SJCRH30 (cell line): ENCODE data around the gene CD276. TPM values are rescaled to one million over a fixed set of nuclear protein-coding genes. Genes with fewer than 3 reads are reported as not detected.

ENCODE experiments used
- DNase-seq, 2 experiments: peaks; one replicate each; pipeline ENCODE4 v3.0.0-alpha.2; 2015 to 2020
- H3K27ac ChIP-seq: fragments of 250-450 bp; sonication (Bioruptor Pico); 2 replicates; pipeline ENCODE4 v1.5.1; 2020; ENCODE audit warnings: mild to moderate bottlenecking, moderate library complexity
- H3K27me3 ChIP-seq: fragments of 250-450 bp; sonication (Bioruptor Pico); 2 replicates; pipeline ENCODE4 v1.5.1; 2020; ENCODE audit warnings: mild to moderate bottlenecking, moderate library complexity
- H3K36me3 ChIP-seq: fragments of 250-450 bp; sonication (Bioruptor Pico); 2 replicates; pipeline ENCODE4 v1.5.1; 2020; ENCODE audit warnings: mild to moderate bottlenecking, moderate library complexity
- H3K4me1 ChIP-seq: fragments of 250-450 bp; sonication (Bioruptor Pico); 2 replicates; pipeline ENCODE4 v1.5.1; 2020; ENCODE audit warnings: mild to moderate bottlenecking, moderate library complexity
- H3K4me3 ChIP-seq: fragments of 250-450 bp; sonication (Bioruptor Pico); 2 replicates; pipeline ENCODE4 v1.5.1; 2020; ENCODE audit warnings: mild to moderate bottlenecking, moderate library complexity
- H3K9me3 ChIP-seq: fragments of 250-450 bp; sonication (Bioruptor Pico); replicated peaks from 2 replicates; pipeline ENCODE4 v1.5.1; 2020; ENCODE audit warnings: mild to moderate bottlenecking, moderate library complexity
- total RNA-seq: library from RNA; depleted of rRNA; stranded (reverse); fragments of >200 nt; shearing (Covaris generic); gene quantifications from 2 replicates; pipeline ENCODE4 v1.2.3, GENCODE V29; 2014; rRNA removed

Gene CD276
- total RNA-seq, 1 experiment from 2014 or later: 87.3 TPM

- DNase-seq: no peak
- H3K27me3 ChIP-seq: peaks cover 25% of the 10 kb centered on the region
- no peaks in the 10 kb centered on the region for H3K9me3 ChIP-seq
- H3K4me3 ChIP-seq: peak within 1 kb of the TSS; percentile 19
- H3K27ac ChIP-seq: no peak within 1 kb of the TSS
- H3K36me3 ChIP-seq: no peaks in the 10 kb centered on the region
- H3K4me1 ChIP-seq: no peaks in the 10 kb centered on the region
Observed at GRCh38 chr15:73753250-73754130, 69.3 kb downstream of the CD276 start, which contains the start of gene INSYN1. Gene INSYN1, minus strand, starts transcription at chr15:73753351. Its CDS starts 2,221 bp downstream, at chr15:73751130.

GRCh38 chr15:73754461-73754860, 70.3 kb downstream of the CD276 start:
- no peaks in the 10 kb centered on the region for H3K4me1 ChIP-seq
- no peaks in the 10 kb centered on the region for H3K9me3 ChIP-seq
- no peak overlapping the region for H3K27ac ChIP-seq
- H3K27me3 ChIP-seq: peaks cover 25% of the 10 kb centered on the region
- DNase-seq: no peak
- no peak overlapping the region for H3K4me3 ChIP-seq
- no peaks in the 10 kb centered on the region for H3K36me3 ChIP-seq

- Histone ChIP-seq H3K27ac (no peak overlapping the region), H3K36me3 (no peaks in the 10 kb centered on the region), H3K27me3 (peaks cover 25% of the 10 kb centered on the region), H3K9me3 (no peaks in the 10 kb centered on the region), H3K4me3 (no peak overlapping the region), H3K4me1 (no peaks in the 10 kb centered on the region)
- DNase-seq: no peak
Observed at GRCh38 chr15:73755481-73755880, 71.3 kb downstream of the CD276 start.

GRCh38 chr15:73755946-73756345, 71.8 kb downstream of the CD276 start:
- no peak overlapping the region for H3K4me3 ChIP-seq
- H3K27me3 ChIP-seq: peaks cover 26% of the 10 kb centered on the region
- H3K9me3 ChIP-seq: no peaks in the 10 kb centered on the region
- DNase-seq: no peak
- no peaks in the 10 kb centered on the region for H3K4me1 ChIP-seq
- no peak overlapping the region for H3K27ac ChIP-seq
- no peaks in the 10 kb centered on the region for H3K36me3 ChIP-seq

- Histone ChIP-seq H3K4me1 (no peaks in the 10 kb centered on the region), H3K27me3 (peaks cover 31% of the 10 kb centered on the region), H3K36me3 (no peaks in the 10 kb centered on the region), H3K27ac (no peak overlapping the region), H3K4me3 (no peak overlapping the region), H3K9me3 (no peaks in the 10 kb centered on the region)
- no peak for DNase-seq
Observed at GRCh38 chr15:73756390-73756789, 72.2 kb downstream of the CD276 start.

- no peak for DNase-seq
- H3K27ac ChIP-seq: no peak overlapping the region
- H3K27me3 ChIP-seq: peaks cover 33% of the 10 kb centered on the region
- no peaks in the 10 kb centered on the region for H3K4me1 ChIP-seq
- H3K9me3 ChIP-seq: no peaks in the 10 kb centered on the region
- H3K36me3 ChIP-seq: no peaks in the 10 kb centered on the region
- H3K4me3 ChIP-seq: no peak overlapping the region
Observed at GRCh38 chr15:73756947-73757513, 72.8 kb downstream of the CD276 start.

- H3K4me3 ChIP-seq: no peak overlapping the region
- H3K4me1 ChIP-seq: no peaks in the 10 kb centered on the region
- H3K27me3 ChIP-seq: peaks cover 30% of the 10 kb centered on the region
- DNase-seq: no peak
- no peaks in the 10 kb centered on the region for H3K9me3 ChIP-seq
- H3K27ac ChIP-seq: no peak overlapping the region
- H3K36me3 ChIP-seq: no peaks in the 10 kb centered on the region
Observed at GRCh38 chr15:73757571-73757970, 73.4 kb downstream of the CD276 start.

GRCh38 chr15:73758461-73758860, 74.3 kb downstream of the CD276 start:
- no peaks in the 10 kb centered on the region for H3K4me1 ChIP-seq
- H3K36me3 ChIP-seq: no peaks in the 10 kb centered on the region
- peaks cover 28% of the 10 kb centered on the region for H3K27me3 ChIP-seq
- H3K4me3 ChIP-seq: no peak overlapping the region
- DNase-seq: no peak
- H3K9me3 ChIP-seq: no peaks in the 10 kb centered on the region
- no peak overlapping the region for H3K27ac ChIP-seq

- no peak for DNase-seq
- no peaks in the 10 kb centered on the region for H3K4me1 ChIP-seq
- no peaks in the 10 kb centered on the region for H3K9me3 ChIP-seq
- H3K27ac ChIP-seq: no peak overlapping the region
- no peaks in the 10 kb centered on the region for H3K36me3 ChIP-seq
- H3K4me3 ChIP-seq: no peak overlapping the region
- peaks cover 17% of the 10 kb centered on the region for H3K27me3 ChIP-seq
Observed at GRCh38 chr15:73760330-73761329, 76.4 kb downstream of the CD276 start.

- Histone ChIP-seq H3K4me1 (no peaks in the 10 kb centered on the region), H3K36me3 (no peaks in the 10 kb centered on the region), H3K9me3 (no peaks in the 10 kb centered on the region), H3K27ac (no peak overlapping the region), H3K27me3 (peaks cover 10% of the 10 kb centered on the region), H3K4me3 (no peak overlapping the region)
- DNase-seq: no peak
Observed at GRCh38 chr15:73763931-73764330, 79.7 kb downstream of the CD276 start.

Other genes with a start within 250 kb of the CD276 start
- gene REC114, start 241.2 kb upstream of the CD276 start, total RNA-seq: not detected in 2 replicates
- gene NPTN, start 51.0 kb upstream of the CD276 start, total RNA-seq: 90.4 and 92.5 TPM in 2 replicates
- gene INSYN1, start 69.0 kb downstream of the CD276 start, total RNA-seq: 0.05 TPM in 1 of 2 replicates, not detected in the other
- gene TBC1D21, start 189.2 kb downstream of the CD276 start, total RNA-seq: not detected in 2 replicates
- 31.3 and 33.3 TPM in 2 replicates for gene LOXL1, start 242.1 kb downstream of the CD276 start, total RNA-seq